ENCODE results near the gene CCR6. TPM values are rescaled to one million over a fixed set of nuclear protein-coding genes. Genes with fewer than 3 reads are reported as not detected.

Gene CCR6
- total and polyA plus RNA-seq, 10 of the 15 experiments (the other 5 are each of a cell fraction or from before 2014, with no cell fraction given) = 2.2 to 7.6 (median 6.7) TPM

DNA sequence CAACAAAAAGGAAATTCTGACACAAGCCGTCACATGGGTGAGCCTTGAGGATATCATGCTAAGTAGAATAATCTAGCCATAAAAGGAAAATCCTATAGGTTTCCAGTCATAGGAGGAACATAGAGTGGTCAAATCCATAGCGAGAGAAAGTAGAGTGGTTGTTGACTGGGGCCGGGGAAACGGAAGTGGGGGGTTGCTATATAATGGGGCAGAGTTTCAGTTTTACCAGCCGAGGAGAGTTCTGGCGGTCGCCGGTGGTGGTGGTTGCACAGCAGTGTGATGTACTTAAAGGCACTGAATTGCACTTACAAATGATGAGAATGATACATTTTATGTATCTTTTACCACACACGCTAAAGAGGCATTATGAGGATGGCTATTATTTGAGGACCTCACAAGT, 30.0 kb downstream of the CCR6 start (continued):
- peak; percentile 46; the same call in 1 of the 2 replicates for TF ChIP-seq MLLT1 (IDR thresholded peaks at IDR 0.05)
- TF ChIP-seq IKZF1 (conservative IDR thresholded peaks at IDR 0.05) = peak; percentile 75
- no peak; the same call in 1 of the 2 replicates for TF ChIP-seq TBL1XR1 (IDR thresholded peaks at IDR 0.05; ENCODE audit: low read depth, low read length)
- TF ChIP-seq POLR2AphosphoS5 (IDR thresholded peaks at IDR 0.05; ENCODE audit: low read length) = peak; percentile 78
- TF ChIP-seq CHD2 (IDR thresholded peaks at IDR 0.05; ENCODE audit: borderline replicate concordance, low read depth, low read length) = no peak; the same call in 1 of the 2 replicates
- TF ChIP-seq BRCA1 (IDR thresholded peaks at IDR 0.05; ENCODE audit: low read depth, low read length) = no peak
- TF ChIP-seq HCFC1 (IDR thresholded peaks at IDR 0.05; ENCODE audit: low read length) = no peak
- TF ChIP-seq CEBPB (IDR thresholded peaks at IDR 0.05; ENCODE audit: borderline replicate concordance in 1 of 2, low read depth in 2 of 2, low read length in 2 of 2) = no peak
- TF ChIP-seq ZNF207 (IDR thresholded peaks at IDR 0.05; ENCODE audit: borderline replicate concordance) = no peak
- no peak for TF ChIP-seq ZNF24 (IDR thresholded peaks at IDR 0.05)
- TF ChIP-seq, protein P1, sequence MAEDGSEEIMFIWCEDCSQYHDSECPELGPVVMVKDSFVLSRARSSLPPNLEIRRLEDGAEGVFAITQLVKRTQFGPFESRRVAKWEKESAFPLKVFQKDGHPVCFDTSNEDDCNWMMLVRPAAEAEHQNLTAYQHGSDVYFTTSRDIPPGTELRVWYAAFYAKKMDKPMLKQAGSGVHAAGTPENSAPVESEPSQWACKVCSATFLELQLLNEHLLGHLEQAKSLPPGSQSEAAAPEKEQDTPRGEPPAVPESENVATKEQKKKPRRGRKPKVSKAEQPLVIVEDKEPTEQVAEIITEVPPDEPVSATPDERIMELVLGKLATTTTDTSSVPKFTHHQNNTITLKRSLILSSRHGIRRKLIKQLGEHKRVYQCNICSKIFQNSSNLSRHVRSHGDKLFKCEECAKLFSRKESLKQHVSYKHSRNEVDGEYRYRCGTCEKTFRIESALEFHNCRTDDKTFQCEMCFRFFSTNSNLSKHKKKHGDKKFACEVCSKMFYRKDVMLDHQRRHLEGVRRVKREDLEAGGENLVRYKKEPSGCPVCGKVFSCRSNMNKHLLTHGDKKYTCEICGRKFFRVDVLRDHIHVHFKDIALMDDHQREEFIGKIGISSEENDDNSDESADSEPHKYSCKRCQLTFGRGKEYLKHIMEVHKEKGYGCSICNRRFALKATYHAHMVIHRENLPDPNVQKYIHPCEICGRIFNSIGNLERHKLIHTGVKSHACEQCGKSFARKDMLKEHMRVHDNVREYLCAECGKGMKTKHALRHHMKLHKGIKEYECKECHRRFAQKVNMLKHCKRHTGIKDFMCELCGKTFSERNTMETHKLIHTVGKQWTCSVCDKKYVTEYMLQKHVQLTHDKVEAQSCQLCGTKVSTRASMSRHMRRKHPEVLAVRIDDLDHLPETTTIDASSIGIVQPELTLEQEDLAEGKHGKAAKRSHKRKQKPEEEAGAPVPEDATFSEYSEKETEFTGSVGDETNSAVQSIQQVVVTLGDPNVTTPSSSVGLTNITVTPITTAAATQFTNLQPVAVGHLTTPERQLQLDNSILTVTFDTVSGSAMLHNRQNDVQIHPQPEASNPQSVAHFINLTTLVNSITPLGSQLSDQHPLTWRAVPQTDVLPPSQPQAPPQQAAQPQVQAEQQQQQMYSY (CRISPR knock-in tag; IDR thresholded peaks at IDR 0.05) = no peak
- TF ChIP-seq ZSCAN29 (IDR thresholded peaks at IDR 0.05) = no peak
- no peak for TF ChIP-seq MYC (IDR thresholded peaks at IDR 0.05; ENCODE audit: insufficient read depth, insufficient read length, insufficient replicate concordance, low read length, severe bottlenecking)
- TF ChIP-seq WRNIP1 (IDR thresholded peaks at IDR 0.05; ENCODE audit: borderline replicate concordance, low read depth, low read length) = no peak
- no peak for TF ChIP-seq ZBTB11 (CRISPR knock-in tag; IDR thresholded peaks at IDR 0.05)
- peak; percentile 64; the same call in 1 of the 2 replicates for TF ChIP-seq SPI1 (IDR thresholded peaks at IDR 0.05; ENCODE audit: borderline replicate concordance, insufficient read depth, low read depth, low read length)
- TF ChIP-seq CHD4 (IDR thresholded peaks at IDR 0.05) = no peak
- no peak for TF ChIP-seq JUND (IDR thresholded peaks at IDR 0.05; ENCODE audit: low read depth, low read length)
- no peak for TF ChIP-seq LARP7 (IDR thresholded peaks at IDR 0.05)
- peak; percentile 87 for TF ChIP-seq BCL11A (IDR thresholded peaks at IDR 0.05; ENCODE audit: low read depth, low read length)
- TF ChIP-seq NBN (IDR thresholded peaks at IDR 0.05) = no peak
- TF ChIP-seq SMARCA5 (IDR thresholded peaks at IDR 0.05) = no peak
- TF ChIP-seq NFIC (IDR thresholded peaks at IDR 0.05; ENCODE audit: low read depth, low read length) = peak; percentile 63; the same call in 1 of the 2 replicates
- no peak for TF ChIP-seq SREBF2 (IDR thresholded peaks at IDR 0.05; ENCODE audit: low read length)
- TF ChIP-seq YBX1 (IDR thresholded peaks at IDR 0.05) = no peak
- TF ChIP-seq POU2F2 (IDR thresholded peaks at IDR 0.05; ENCODE audit: borderline replicate concordance, low read depth, low read length) = peak; percentile 76; the same call in 1 of the 3 replicates

All from GM12878 (cell line).